HG03097 (cell line): ENCODE measurements around the gene MBOAT2.
"Not testable (repeated sequence)": the region's sequence is repeated elsewhere in the genome, so short reads cannot be mapped to it uniquely, and the experiment has no call there.

ENCODE experiments used
- ATAC-seq: cut with Tn5 transposase; IDR thresholded peaks from one replicate; pipeline ENCODE4 v1.9.1; 2021; ENCODE audit not compliant: unreplicated experiment, low FRiP score

Gene MBOAT2

DNA sequence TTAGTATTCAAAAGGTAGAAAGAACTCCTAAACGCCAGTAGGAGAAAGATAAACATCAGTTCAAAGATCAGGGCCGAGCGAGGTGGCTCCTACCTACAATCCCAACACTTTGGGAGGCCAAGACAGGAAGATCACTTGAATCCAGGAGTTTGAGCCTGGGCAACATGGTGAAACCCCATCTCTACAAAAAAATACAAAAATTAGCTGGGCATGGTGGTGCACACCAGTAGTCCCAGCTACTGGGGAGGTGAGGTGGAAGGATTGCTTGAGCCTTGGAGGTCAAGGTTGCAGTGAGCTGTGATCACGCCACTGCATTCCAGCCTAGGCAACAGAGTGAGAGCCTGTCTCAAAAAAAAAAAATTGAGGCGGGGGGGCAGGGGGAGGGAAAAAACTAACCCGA is 40.6 kb downstream of the MBOAT2 start:
- no peak for ATAC-seq

GRCh38 chr2:8957628-8958027 is 45.9 kb downstream of the MBOAT2 start:
- no peak for ATAC-seq

- ATAC-seq = no peak
These were observed 46.7 kb downstream of the MBOAT2 start for GRCh38 chr2:8956774-8957173.

DNA sequence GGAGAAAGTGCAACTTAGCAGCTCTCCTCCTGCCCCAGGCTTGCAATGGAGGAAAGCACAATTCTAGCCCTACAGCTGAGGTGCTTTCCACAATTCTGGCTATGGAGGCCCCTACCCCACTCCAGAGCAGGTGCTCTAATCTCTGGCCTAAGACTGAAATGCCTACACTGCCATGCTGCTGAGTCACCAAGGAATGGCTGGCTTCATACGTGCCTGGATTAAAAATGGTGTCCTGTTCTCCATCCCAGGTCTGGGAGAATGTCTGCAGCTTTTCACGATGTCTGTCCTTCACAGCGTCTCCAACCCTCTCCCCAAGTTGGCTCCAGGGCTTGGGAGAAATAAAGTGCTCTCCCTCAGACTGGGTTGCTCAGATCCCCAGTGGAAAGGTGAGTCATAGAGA is 48.5 kb downstream of the MBOAT2 start:
- ATAC-seq = no peak

GRCh38 chr2:8953525-8953924 is 50.0 kb downstream of the MBOAT2 start:
- no peak for ATAC-seq

DNA sequence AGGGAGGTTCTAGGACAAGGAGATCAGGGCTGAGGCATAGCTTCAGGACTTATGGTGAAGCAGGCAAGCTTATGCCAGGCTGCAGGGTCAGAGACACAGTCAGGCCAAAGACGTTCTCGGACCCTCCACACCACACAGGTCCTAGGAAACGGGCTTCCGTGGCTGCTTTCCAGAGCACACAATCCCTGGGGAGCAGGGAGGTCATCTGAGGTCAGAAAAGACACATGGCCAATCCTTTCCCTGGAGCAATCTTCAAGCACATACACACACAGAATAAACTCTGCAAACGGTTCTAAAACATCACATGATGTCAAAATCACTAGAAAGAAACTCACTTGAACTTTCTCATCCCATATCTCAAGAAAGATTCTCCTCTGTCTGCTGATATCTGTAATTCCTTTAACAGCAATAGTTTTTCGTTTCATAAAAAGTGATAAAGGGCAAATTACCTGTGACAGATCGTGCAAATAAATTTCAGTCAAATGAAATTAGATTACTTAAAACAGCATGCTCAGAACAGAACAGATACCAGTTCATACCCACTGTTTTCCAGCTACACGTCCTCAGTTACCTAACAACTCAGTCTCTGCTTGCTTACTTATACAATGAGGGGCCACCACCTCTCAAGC is 63.9 kb downstream of the MBOAT2 start:
- ATAC-seq = no peak

GRCh38 chr2:8938384-8938783 is 65.1 kb downstream of the MBOAT2 start:
- ATAC-seq = no peak

- no peak for ATAC-seq
These were observed 67.5 kb downstream of the MBOAT2 start for GRCh38 chr2:8935982-8936381.

DNA sequence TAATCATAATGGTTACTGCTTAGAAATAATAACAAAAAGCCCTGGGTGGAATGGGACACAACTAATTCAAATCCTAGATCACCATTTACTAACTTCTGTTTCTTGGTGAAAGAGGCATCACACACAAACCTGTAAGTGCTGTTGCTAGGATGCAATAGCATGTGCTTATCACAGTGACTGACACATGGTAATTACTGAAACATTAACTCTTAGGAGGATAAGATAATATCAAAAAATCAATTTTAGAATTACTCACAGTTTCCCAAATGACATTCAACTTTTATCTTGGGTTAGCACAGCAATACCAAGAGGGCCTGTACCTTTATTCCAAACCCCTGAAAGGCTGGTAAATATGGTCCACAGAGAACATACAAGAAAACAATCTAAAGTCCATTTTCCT is 69.1 kb downstream of the MBOAT2 start:
- no peak for ATAC-seq

DNA sequence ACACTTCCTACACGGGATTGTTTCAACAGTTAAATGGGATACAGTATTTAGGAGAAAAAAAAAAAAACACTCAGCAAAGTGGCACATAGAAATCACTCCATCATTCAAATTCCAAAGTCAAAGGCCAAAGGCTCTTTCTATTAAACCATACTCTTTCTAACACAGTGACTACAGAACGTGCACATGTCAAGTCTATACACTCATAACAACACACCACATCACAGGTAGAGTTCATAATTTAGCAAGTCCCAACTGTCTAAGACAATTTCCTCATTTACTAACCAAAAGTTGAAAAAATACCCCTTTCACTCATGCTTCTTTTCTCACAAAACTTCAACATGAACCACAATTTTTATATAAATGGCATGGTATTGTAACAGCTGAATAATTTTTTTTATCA is 70.8 kb downstream of the MBOAT2 start:
- no peak for ATAC-seq

DNA sequence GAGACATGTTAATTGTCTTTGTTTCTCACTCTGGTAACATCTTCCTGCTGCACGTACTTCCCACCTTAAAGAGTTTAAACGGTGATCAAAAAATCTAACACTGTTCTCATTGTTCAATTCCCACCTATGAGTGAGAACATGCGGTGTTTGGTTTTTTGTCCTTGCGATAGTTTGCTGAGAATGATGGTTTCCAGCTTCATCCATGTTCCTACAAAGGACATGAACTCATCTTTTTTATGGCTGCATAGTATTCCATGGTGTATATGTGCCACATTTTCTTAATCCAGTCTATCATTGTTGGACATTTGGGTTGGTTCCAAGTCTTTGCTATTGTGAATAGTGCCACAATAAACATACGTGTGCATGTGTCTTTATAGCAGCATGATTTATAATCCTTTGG is 73.3 kb downstream of the MBOAT2 start:
- ATAC-seq = not testable (repeated sequence)

- ATAC-seq = no peak
These were observed 74.4 kb downstream of the MBOAT2 start for GRCh38 chr2:8929128-8929527.

DNA sequence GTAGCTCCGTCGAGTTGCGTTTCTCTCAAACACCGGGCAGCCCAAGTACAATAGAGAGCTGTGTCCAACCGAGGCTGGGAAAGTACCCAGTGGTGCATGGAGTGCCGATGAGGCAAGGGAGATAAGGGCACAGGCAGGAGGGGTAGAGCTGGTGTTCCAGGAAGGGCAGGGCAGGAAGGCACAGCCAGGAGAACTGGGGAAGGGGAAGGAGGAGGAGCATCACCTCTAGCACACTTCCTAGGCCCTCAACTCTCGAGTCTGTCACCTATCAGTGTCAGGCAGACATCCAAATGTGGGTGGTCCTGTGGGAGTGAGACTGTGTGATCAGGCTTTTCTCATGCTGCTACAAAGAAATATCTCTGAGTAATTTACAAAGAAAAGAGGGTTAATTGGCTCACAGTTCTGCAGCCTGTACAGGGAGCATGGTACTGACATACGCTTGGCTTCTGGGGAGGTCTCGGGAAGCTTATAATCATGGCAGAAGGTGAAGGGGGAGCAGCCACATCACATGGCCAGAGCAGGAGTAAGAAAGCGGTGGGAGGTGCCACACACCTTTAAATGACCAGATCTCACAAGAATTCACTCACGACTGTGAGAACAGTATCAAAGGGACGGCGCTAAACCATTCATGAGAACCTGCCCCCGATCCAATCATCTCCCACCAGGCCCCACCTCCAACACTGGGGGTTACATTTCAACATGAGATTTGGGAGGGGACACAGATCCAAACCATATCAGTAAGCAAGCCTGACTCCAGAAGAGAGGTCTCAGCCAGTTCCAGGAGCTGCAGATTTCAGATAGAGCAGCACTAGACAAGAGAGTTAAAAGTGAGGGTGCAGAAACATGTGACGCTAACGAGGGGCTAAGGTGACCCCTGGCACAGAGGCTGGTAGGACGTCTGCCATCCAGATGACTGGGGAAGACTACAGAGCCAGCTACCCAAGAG is 75.7 kb downstream of the MBOAT2 start:
- ATAC-seq = no peak

DNA sequence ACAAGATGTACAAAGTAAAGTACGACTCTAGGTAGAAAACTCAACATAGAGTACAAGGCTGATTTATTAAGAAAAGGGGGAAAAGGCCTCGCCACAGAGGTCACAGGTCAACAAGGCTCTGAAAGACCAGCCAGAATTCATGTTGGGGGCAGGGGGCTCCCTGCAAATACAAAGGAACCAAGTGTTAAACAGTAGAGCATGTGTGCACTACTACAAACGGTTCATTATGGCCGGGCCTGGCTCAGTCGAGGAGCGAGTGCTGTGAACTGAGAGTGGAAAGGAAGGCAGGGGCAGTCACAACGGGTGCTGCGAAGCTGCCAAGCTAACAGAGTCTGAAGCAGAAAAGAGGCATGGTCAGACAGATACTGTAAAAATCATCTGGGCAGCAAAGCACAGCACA is 77.1 kb downstream of the MBOAT2 start:
- no peak for ATAC-seq

DNA sequence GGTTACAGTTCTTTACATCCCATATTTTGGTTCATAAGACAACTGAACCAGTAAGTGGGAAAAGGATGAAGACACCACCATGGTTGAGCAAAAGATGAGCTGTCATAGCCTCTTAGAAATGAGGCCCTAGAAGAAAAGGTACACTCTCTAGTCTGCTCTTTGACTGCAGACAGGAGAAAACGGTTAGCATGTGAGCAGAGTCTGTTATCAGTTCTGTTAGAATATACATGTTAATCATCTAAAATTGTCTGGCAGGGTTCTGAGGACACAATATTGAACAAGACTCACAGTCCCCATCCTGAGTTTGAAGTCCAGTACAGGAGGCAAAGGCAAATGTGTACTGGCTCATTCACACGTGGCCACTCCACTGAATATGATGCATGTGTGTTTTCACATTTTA is 78.1 kb downstream of the MBOAT2 start:
- no peak for ATAC-seq

DNA sequence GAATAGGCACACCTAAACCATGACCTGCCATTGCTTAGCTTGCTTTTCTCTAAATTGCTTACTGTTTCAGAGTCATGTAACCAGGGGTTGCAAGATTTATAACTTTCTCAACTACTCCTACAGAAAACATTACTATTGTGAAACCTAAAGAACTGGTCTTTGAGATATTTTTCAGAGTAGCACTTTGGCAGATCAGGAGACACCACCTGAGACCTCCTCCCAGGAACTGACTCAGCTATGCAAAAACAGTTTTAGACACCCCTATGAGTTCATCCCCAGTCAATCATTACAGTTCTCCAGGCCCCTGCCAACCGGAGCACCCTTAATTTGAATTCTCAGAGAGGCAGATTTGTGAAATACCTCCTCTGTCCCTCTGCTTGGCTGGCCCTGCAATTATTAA is 80.3 kb downstream of the MBOAT2 start:
- no peak for ATAC-seq

DNA sequence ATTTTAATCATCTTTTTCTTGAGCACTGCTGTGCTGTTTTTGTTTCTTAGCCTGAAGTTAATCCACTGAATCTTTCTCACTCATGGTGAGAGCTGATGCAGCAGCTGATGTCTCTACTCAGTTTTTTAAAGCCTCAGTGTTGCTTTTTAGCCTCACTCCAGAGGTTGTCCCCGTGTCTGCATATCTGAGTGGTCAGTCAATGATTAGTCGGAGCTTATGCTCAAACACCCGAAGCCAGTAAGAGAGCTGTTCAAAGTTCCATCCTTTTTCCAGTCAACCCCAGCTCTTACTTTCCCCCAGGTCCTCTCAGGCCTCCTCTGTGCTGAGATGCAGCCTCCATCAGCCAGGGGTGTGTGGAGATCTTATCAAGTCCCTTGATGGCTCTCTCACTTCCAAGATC is 81.1 kb downstream of the MBOAT2 start:
- no peak for ATAC-seq

DNA sequence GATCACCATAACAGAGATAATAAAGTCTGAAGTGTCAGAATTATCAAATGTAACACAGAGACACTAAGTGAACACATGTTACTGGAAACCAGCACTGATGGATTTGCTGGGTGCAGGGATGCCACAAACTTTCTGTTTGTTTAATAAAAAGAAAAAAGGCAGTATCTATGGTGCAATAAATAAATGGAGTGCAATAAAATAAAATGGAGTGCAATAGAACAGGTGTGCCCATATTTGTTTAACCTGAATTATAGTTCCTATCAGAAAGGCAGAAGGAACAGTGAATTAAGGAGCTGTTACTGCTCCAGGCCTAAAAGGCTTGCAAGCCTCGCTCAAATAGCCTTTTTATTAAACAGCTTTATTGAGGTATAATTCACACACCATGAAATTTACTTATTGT is 85.1 kb downstream of the MBOAT2 start:
- no peak for ATAC-seq

- no peak for ATAC-seq
These were observed 87.5 kb downstream of the MBOAT2 start for GRCh38 chr2:8915941-8916340.

DNA sequence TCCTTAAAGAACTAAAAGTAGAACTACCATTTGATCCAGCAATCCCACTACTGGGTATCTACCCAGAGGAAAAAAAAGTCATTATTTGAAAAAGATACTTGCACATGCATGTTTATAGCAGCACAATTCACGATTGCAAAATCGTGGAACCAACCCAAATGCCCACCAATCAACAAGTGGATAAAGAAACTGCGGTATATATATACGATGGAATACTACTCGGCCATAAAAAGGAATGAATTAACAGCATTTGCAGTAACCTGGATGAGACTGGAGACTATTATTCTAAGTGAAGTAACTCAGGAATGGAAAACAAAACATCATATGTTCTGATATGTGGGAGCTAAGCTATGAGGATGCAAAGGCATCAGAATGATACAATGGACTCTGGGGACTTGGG is 89.7 kb downstream of the MBOAT2 start:
- not testable (repeated sequence) for ATAC-seq

DNA sequence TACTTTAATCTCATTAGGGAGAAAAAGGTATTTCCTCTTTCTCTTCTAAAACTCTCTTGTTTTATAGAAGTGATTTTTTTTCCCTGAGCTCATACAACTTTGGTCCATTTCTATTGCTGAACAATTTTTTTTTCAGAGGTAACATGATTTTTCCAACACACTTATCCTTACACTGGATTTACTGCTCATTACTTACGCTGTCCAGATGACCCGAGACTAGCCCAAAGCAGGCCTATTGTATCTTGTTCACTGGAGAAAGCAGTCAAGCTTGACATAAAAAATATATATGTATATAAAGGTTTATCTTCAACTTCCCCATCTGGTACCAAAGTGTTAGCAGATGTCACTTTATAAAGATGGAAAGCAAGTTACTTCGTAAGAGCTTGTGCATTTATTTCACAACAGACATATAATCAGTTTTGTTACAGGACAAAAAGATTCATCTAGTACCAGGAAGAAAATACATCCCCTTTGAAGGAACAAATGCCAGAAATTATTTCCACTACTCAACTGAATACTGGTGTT is 95.7 kb downstream of the MBOAT2 start:
- ATAC-seq = no peak

DNA sequence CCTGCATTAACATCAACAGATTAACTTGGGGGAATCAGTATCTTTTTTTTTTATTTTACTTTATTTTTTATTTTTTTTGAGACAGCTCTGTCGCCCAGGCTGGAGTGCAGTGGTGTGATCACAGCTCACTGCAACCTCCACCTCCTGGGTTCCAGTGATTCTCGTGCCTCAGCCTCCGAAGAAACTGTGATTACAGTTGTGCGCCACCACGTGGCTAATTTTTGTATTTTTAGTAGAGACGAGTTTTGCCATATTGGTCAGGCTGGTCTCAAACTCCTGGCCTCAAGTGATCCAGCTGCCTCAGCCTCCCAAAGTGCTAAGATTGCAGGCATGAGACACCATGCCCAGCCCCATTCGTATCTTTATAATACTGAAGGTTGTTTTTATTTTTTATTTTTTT is 99.6 kb downstream of the MBOAT2 start:
- ATAC-seq = not testable (repeated sequence)
